ENCODE results near the gene LCLAT1.

DNA sequence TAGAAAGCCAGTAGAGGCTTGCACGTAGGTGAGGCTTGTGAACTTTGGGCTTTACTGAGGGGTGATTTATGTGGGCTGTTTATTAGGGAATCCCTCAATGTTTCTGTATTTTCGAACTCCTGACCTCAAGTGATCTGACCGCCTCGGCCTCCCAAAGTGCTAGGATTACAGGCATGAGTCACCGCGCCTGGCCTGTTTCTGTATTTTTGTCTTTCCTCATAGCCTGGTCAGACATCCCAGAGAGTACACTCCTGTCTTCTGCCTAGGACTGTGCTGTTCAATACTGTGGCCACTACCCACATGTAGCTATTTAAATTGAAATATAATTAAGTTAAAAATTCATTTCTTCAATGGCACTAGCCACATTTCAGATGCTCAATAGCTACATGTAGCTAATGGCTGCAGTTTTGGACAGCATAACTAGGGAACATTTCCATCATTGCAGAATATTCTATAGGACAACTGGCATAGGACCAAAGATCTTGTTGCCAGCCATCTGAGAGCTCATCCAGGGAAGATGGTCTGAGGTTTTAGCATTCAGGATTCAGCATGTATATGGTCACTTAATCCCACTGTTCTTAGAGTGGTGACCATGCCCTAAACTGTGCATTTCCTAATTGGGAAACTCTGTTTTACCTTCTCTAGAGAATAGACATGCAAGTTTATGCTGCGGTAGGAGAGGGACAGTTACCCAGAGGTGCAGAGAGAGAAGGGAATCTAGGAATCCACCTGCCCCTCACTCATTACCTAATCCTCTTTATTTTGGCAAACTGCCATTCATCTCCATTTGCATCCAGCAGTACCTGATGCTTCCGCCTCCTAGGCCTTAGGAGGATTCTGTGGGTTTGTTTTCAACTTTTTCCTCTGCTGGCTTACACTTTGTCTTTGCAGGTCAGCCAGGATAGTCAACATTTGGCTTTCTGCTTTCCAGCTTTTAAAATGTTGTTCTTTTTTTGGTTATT lies 64.4 kb downstream of the LCLAT1 start:
- no peak for TF ChIP-seq POLR2A (IDR thresholded peaks at IDR 0.05)
- TF ChIP-seq, protein P1, sequence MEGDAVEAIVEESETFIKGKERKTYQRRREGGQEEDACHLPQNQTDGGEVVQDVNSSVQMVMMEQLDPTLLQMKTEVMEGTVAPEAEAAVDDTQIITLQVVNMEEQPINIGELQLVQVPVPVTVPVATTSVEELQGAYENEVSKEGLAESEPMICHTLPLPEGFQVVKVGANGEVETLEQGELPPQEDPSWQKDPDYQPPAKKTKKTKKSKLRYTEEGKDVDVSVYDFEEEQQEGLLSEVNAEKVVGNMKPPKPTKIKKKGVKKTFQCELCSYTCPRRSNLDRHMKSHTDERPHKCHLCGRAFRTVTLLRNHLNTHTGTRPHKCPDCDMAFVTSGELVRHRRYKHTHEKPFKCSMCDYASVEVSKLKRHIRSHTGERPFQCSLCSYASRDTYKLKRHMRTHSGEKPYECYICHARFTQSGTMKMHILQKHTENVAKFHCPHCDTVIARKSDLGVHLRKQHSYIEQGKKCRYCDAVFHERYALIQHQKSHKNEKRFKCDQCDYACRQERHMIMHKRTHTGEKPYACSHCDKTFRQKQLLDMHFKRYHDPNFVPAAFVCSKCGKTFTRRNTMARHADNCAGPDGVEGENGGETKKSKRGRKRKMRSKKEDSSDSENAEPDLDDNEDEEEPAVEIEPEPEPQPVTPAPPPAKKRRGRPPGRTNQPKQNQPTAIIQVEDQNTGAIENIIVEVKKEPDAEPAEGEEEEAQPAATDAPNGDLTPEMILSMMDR (IDR thresholded peaks at IDR 0.05), result no peak

Data from uterus (tissue), 2 donors.